K562 (cell line): ENCODE data around the gene PSMB11. TPM values are rescaled to one million over a fixed set of nuclear protein-coding genes. Genes with fewer than 3 reads are reported as not detected.
A peak's percentile ranks its signal among the peaks of the same experiment; 100 is the strongest.

Experiments
- EZH2 ChIP-seq: IDR thresholded peaks from 2 replicates; pipeline ENCODE4 v1.6.1; 2012; ENCODE audit warnings: low read depth, mild to moderate bottlenecking, inconsistent platforms, low read length, borderline replicate concordance
- GABPB2 ChIP-seq: fragments of 250-450 bp; sonication (Bioruptor Pico); conservative IDR thresholded peaks from 2 replicates; pipeline ENCODE4 v1.5.1; 2021; ENCODE audit warnings: mild to moderate bottlenecking
- HCFC1 ChIP-seq: IDR thresholded peaks from 2 replicates; pipeline ENCODE4 v1.6.1; 2012; ENCODE audit warnings: low read depth, low read length, improper control_type of control experiment
- HMGN3 ChIP-seq: IDR thresholded peaks from 2 replicates; pipeline ENCODE4 v1.6.1; 2011; ENCODE audit warnings: borderline replicate concordance, low read depth, mild to moderate bottlenecking, mixed read lengths, low read length; ENCODE audit not compliant: insufficient read length; ENCODE audit errors: extremely low read depth
- KLF13 ChIP-seq: fragments of 450-650 bp; IDR thresholded peaks from 2 replicates; pipeline ENCODE4 v1.6.1; 2016; ENCODE audit warnings: missing genetic modification characterization, low read depth, mild to moderate bottlenecking, missing compliant biosample characterization, moderate library complexity, borderline replicate concordance
- MAZ ChIP-seq, 2 experiments: fragments of 450-650 bp in 1 of 2; sonication (generic) in 1 of 2; formaldehyde crosslinking; IDR thresholded peaks in 1 of 2; conservative IDR thresholded peaks in 1 of 2; 2 replicates each; pipeline versions ENCODE4 v1.4.0 to v1.5.0; 2020; ENCODE audit warnings: mild to moderate bottlenecking in 1 of 2, missing genetic modification reagents in 1 of 2
- MED1 ChIP-seq: sonication (generic); formaldehyde crosslinking; IDR thresholded peaks from 2 replicates; pipeline ENCODE4 v1.8.1; 2023; ENCODE audit warnings: missing genetic modification reagents, borderline replicate concordance
- MLX ChIP-seq, 2 experiments: fragments of 450-650 bp in 1 of 2; sonication (generic) in 1 of 2; formaldehyde crosslinking; conservative IDR thresholded peaks; 2 replicates each; pipeline versions ENCODE4 v1.4.0 to v1.8.1; 2020 to 2022; ENCODE audit warnings: mild to moderate bottlenecking in 1 of 2, missing genetic modification reagents in 1 of 2
- NCOA1 ChIP-seq: fragments of 450-650 bp; IDR thresholded peaks from 2 replicates; pipeline ENCODE4 v1.6.1; 2016; ENCODE audit warnings: low read depth
- PPARD ChIP-seq: fragments of 250-450 bp; sonication (Bioruptor Pico); IDR thresholded peaks from 2 replicates; pipeline ENCODE4 v1.8.0; 2022; ENCODE audit warnings: inconsistent platforms, mild to moderate bottlenecking, moderate library complexity
- PRPF4 ChIP-seq: fragments of 200-400 bp; formaldehyde crosslinking; IDR thresholded peaks from one replicate; pipeline ENCODE4 v1.6.1; 2017; ENCODE audit warnings: low read length, low read depth, mild to moderate bottlenecking; ENCODE audit not compliant: insufficient read depth, poor library complexity, severe bottlenecking
- PTRF ChIP-seq: fragments of 450-650 bp; IDR thresholded peaks from 2 replicates; pipeline ENCODE4 v1.6.1; 2016; ENCODE audit warnings: mild to moderate bottlenecking, missing genetic modification characterization, missing compliant biosample characterization
- SRSF9 ChIP-seq: fragments of 200-400 bp; formaldehyde crosslinking; IDR thresholded peaks from 2 replicates; pipeline ENCODE4 v1.6.1; 2017; ENCODE audit warnings: low read depth, low read length, borderline replicate concordance
- TEAD1 ChIP-seq, 2 experiments: fragments of 450-650 bp in 1 of 2; sonication (generic) in 1 of 2; formaldehyde crosslinking; IDR thresholded peaks; 2 replicates each; pipeline versions ENCODE4 v1.4.0 to v1.8.0; 2020 to 2022; ENCODE audit warnings: mild to moderate bottlenecking in 2 of 2, missing genetic modification reagents in 1 of 2
- TGIF2 ChIP-seq: sonication (generic); formaldehyde crosslinking; IDR thresholded peaks from 2 replicates; pipeline ENCODE4 v1.8.1; 2022; ENCODE audit warnings: mild to moderate bottlenecking, missing genetic modification reagents, moderate library complexity
- ZC3H8 ChIP-seq: fragments of 450-650 bp; IDR thresholded peaks from 2 replicates; pipeline ENCODE4 v1.6.1; 2017
- ZNF12 ChIP-seq: sonication (generic); formaldehyde crosslinking; IDR thresholded peaks from 2 replicates; pipeline ENCODE4 v1.4.0; 2020; ENCODE audit warnings: mild to moderate bottlenecking, missing genetic modification reagents
- ZNF282 ChIP-seq: sonication (generic); formaldehyde crosslinking; IDR thresholded peaks from 2 replicates; pipeline ENCODE4 v1.8.1; 2023; ENCODE audit warnings: missing genetic modification reagents
- ZNF586 ChIP-seq: fragments of 450-650 bp; formaldehyde crosslinking; conservative IDR thresholded peaks from 2 replicates; pipeline ENCODE4 v1.4.0; 2020; ENCODE audit warnings: mild to moderate bottlenecking, moderate library complexity
- polyA plus RNA-seq, 8 experiments: library from polyadenylated mRNA; depleted of rRNA in 4 of 8; stranded (reverse) in 5 of 8; unstranded in 3 of 8; fragments of >200 nt; fragmentation: Nextera tagmentation in 2 of 8; fragmentation: Illumina TruSeq in 1 of 8; extraction: Ambion mirVana in 2 of 8; extraction: Trizol in 1 of 8; gene quantifications; 2 replicates each; pipeline versions ENCODE4 v1.2.1 to v1.2.3, GENCODE V29; 2011 to 2014; ENCODE audit warnings: inconsistent platforms in 1 of 8, missing spikeins in 1 of 8
- total RNA-seq, 7 experiments: library from RNA; depleted of rRNA in 6 of 7; stranded (reverse); fragments of >200 nt in 6 of 7; fragmentation: Illumina TruSeq in 2 of 7; extraction: Trizol in 2 of 7; gene quantifications; 2 replicates each; pipeline versions ENCODE4 v1.2.1 to v1.2.3, GENCODE V29; 2011 to 2021; ENCODE audit warnings: low replicate concordance in 1 of 7
- TF ChIP-seq, protein P1 (sequence below): fragments of 250-450 bp; sonication (Bioruptor Pico); IDR thresholded peaks from 2 replicates; pipeline ENCODE4 v1.8.0; 2021; ENCODE audit warnings: borderline replicate concordance, mild to moderate bottlenecking, moderate library complexity; ENCODE audit not compliant: poor library complexity, severe bottlenecking
- TF ChIP-seq, protein P2 (sequence below): sonication (generic); formaldehyde crosslinking; IDR thresholded peaks from 2 replicates; pipeline ENCODE4 v1.8.1; 2023; ENCODE audit warnings: missing genetic modification reagents, mild to moderate bottlenecking, borderline replicate concordance

The PSMB11 gene
- total and polyA plus RNA-seq, 9 of the 15 experiments (the other 6 are each of a cell fraction or from before 2014, with no cell fraction given): not detected

- no peak for TF ChIP-seq PTRF (tag)
- TF ChIP-seq ZC3H8: no peak
- no peak for TF ChIP-seq MED1
- TF ChIP-seq GABPB2 (CRISPR knock-in tag): no peak
- no peak for TF ChIP-seq TEAD1 (CRISPR knock-in tag; IDR thresholded peaks at IDR 0.05)
- TF ChIP-seq TGIF2: no peak
- no peak for TF ChIP-seq PPARD (CRISPR knock-in tag)
- no peak for TF ChIP-seq MLX (CRISPR knock-in tag; conservative IDR thresholded peaks at IDR 0.05)
- TF ChIP-seq, protein P1, sequence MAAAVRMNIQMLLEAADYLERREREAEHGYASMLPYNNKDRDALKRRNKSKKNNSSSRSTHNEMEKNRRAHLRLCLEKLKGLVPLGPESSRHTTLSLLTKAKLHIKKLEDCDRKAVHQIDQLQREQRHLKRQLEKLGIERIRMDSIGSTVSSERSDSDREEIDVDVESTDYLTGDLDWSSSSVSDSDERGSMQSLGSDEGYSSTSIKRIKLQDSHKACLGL: no peak
- TF ChIP-seq KLF13: no peak
- no peak for TF ChIP-seq NCOA1
- peak; percentile 45 to 69; a peak in 2 of 4 replicates for TF ChIP-seq MAZ (CRISPR knock-in tag; conservative IDR thresholded peaks at IDR 0.05 in 1 of 2, IDR thresholded peaks at IDR 0.05 in 1 of 2)
- TF ChIP-seq HCFC1: peak; percentile 86
- TF ChIP-seq ZNF282 (CRISPR knock-in tag): no peak
- no peak for TF ChIP-seq EZH2
- TF ChIP-seq PRPF4: no peak
- no peak for TF ChIP-seq ZNF586
- TF ChIP-seq SRSF9: no peak
- TF ChIP-seq HMGN3: no peak
- TF ChIP-seq, protein P2, sequence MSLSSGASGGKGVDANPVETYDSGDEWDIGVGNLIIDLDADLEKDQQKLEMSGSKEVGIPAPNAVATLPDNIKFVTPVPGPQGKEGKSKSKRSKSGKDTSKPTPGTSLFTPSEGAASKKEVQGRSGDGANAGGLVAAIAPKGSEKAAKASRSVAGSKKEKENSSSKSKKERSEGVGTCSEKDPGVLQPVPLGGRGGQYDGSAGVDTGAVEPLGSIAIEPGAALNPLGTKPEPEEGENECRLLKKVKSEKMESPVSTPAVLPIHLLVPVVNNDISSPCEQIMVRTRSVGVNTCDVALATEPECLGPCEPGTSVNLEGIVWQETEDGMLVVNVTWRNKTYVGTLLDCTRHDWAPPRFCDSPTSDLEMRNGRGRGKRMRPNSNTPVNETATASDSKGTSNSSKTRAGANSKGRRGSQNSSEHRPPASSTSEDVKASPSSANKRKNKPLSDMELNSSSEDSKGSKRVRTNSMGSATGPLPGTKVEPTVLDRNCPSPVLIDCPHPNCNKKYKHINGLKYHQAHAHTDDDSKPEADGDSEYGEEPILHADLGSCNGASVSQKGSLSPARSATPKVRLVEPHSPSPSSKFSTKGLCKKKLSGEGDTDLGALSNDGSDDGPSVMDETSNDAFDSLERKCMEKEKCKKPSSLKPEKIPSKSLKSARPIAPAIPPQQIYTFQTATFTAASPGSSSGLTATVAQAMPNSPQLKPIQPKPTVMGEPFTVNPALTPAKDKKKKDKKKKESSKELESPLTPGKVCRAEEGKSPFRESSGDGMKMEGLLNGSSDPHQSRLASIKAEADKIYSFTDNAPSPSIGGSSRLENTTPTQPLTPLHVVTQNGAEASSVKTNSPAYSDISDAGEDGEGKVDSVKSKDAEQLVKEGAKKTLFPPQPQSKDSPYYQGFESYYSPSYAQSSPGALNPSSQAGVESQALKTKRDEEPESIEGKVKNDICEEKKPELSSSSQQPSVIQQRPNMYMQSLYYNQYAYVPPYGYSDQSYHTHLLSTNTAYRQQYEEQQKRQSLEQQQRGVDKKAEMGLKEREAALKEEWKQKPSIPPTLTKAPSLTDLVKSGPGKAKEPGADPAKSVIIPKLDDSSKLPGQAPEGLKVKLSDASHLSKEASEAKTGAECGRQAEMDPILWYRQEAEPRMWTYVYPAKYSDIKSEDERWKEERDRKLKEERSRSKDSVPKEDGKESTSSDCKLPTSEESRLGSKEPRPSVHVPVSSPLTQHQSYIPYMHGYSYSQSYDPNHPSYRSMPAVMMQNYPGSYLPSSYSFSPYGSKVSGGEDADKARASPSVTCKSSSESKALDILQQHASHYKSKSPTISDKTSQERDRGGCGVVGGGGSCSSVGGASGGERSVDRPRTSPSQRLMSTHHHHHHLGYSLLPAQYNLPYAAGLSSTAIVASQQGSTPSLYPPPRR (CRISPR knock-in tag): no peak
- TF ChIP-seq ZNF12 (CRISPR knock-in tag): no peak; the same call in 1 of the 2 replicates
Observed at GRCh38 chr14:23034498-23035302, 7.3 kb upstream of the PSMB11 start, which contains the start of gene PSMB5 (continued).
